Loucy (cell line): ENCODE results near the gene FALEC.
"Not testable (repeated sequence)": the region's sequence is repeated elsewhere in the genome, so short reads cannot be mapped to it uniquely, and the experiment has no call there.

Experiments used
- H2AFZ ChIP-seq: fragments of 200-600 bp; sonication (generic); 2 replicates; pipeline ENCODE4 v1.6.0; 2016; ENCODE audit warnings: antibody characterized with exemption, mild to moderate bottlenecking, low read length, moderate library complexity
- H3F3A ChIP-seq: fragments of 200-600 bp; 2 replicates; pipeline ENCODE4 v1.6.0; 2016; ENCODE audit warnings: antibody characterized with exemption, low read depth, mild to moderate bottlenecking
- H3K27me3 ChIP-seq: fragments of 200-600 bp; sonication (generic); 2 replicates; pipeline ENCODE4 v1.6.1; 2014; ENCODE audit warnings: low read length, mild to moderate bottlenecking; ENCODE audit not compliant: insufficient read depth, poor library complexity, severe bottlenecking
- H3K36me3 ChIP-seq: fragments of 200-600 bp; sonication (generic); 2 replicates; pipeline ENCODE4 v1.6.1; 2016; ENCODE audit warnings: low read length; ENCODE audit not compliant: insufficient read depth
- H3K4me1 ChIP-seq: fragments of 200-600 bp; sonication (generic); 2 replicates; pipeline ENCODE4 v1.5.1; 2014; ENCODE audit warnings: low read length, mild to moderate bottlenecking; ENCODE audit not compliant: insufficient read depth, poor library complexity, severe bottlenecking
- H3K4me2 ChIP-seq: fragments of 200-600 bp; sonication (generic); 2 replicates; pipeline ENCODE4 v1.6.0; 2014; ENCODE audit warnings: antibody characterized with exemption, low read length, low read depth, mild to moderate bottlenecking; ENCODE audit not compliant: poor library complexity, severe bottlenecking
- H3K4me3 ChIP-seq: fragments of 200-600 bp; sonication (generic); 2 replicates; pipeline ENCODE4 v1.5.1; 2014; ENCODE audit warnings: low read length, mild to moderate bottlenecking, mixed read lengths; ENCODE audit not compliant: poor library complexity, severe bottlenecking
- H3K79me2 ChIP-seq: fragments of 200-600 bp; sonication (generic); 2 replicates; pipeline ENCODE4 v1.6.1; 2014; ENCODE audit warnings: low read length; ENCODE audit not compliant: insufficient read depth
- H3K9ac ChIP-seq: fragments of 200-600 bp; sonication (generic); 2 replicates; pipeline ENCODE4 v1.6.0; 2014; ENCODE audit warnings: mild to moderate bottlenecking, low read depth, low read length, moderate library complexity; ENCODE audit not compliant: poor library complexity, severe bottlenecking
- H3K9me2 ChIP-seq: fragments of 200-600 bp; sonication (generic); replicated peaks from 2 replicates; pipeline ENCODE4 v1.6.1; 2016; ENCODE audit warnings: low read depth, low read length, mixed read lengths
- H3K9me3 ChIP-seq: fragments of 200-600 bp; sonication (generic); 2 replicates; pipeline ENCODE4 v1.6.1; 2014; ENCODE audit warnings: mild to moderate bottlenecking, antibody characterized with exemption, low read length, low read depth; ENCODE audit not compliant: insufficient read depth
- H4K20me1 ChIP-seq: fragments of 200-600 bp; sonication (generic); 2 replicates; pipeline ENCODE4 v1.6.0; 2014; ENCODE audit warnings: antibody characterized with exemption, low read length, mild to moderate bottlenecking; ENCODE audit not compliant: insufficient read depth, poor library complexity, severe bottlenecking
- EZH2phosphoT487 ChIP-seq: fragments of 200-600 bp; IDR thresholded peaks from 2 replicates; pipeline ENCODE4 v1.6.1; 2018; ENCODE audit warnings: antibody characterized with exemption, mild to moderate bottlenecking, moderate library complexity, borderline replicate concordance
- TF ChIP-seq, protein P1 (sequence below): fragments of 200-600 bp; sonication (generic); conservative IDR thresholded peaks from 2 replicates; pipeline ENCODE4 v1.5.1; 2014; ENCODE audit warnings: mild to moderate bottlenecking, antibody characterized with exemption, low read length

Gene FALEC

GRCh38 chr1:150562446-150563339, 47.1 kb downstream of the FALEC start:
- peak overlapping the region; percentile 80 for H3K4me3 ChIP-seq
- peak overlapping the region; percentile 75 for H3K9ac ChIP-seq

GRCh38 chr1:150563340-150564038, 47.9 kb downstream of the FALEC start:
- Histone ChIP-seq H3F3A (no peaks in the 10 kb centered on the region), H3K79me2 (peaks cover 41% of the 10 kb centered on the region; the same call in 1 of the 2 replicates), H3K4me3 (peak overlapping the region; percentile 80), H3K9me2 (no peaks in the 10 kb centered on the region), H3K9me3 (no peaks in the 10 kb centered on the region), H3K4me1 (peaks cover 32% of the 10 kb centered on the region), H2AFZ (no peak overlapping the region), H3K36me3 (no peaks in the 10 kb centered on the region), H3K9ac (peak overlapping the region; percentile 75), H4K20me1 (peaks cover 9% of the 10 kb centered on the region), H3K27me3 (no peaks in the 10 kb centered on the region), H3K4me2 (peak overlapping the region; percentile 90)
- no peak for TF ChIP-seq EZH2phosphoT487
- TF ChIP-seq, protein P1, sequence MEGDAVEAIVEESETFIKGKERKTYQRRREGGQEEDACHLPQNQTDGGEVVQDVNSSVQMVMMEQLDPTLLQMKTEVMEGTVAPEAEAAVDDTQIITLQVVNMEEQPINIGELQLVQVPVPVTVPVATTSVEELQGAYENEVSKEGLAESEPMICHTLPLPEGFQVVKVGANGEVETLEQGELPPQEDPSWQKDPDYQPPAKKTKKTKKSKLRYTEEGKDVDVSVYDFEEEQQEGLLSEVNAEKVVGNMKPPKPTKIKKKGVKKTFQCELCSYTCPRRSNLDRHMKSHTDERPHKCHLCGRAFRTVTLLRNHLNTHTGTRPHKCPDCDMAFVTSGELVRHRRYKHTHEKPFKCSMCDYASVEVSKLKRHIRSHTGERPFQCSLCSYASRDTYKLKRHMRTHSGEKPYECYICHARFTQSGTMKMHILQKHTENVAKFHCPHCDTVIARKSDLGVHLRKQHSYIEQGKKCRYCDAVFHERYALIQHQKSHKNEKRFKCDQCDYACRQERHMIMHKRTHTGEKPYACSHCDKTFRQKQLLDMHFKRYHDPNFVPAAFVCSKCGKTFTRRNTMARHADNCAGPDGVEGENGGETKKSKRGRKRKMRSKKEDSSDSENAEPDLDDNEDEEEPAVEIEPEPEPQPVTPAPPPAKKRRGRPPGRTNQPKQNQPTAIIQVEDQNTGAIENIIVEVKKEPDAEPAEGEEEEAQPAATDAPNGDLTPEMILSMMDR, result no peak

More at GRCh38 chr1:150562446-150563339, 47.1 kb downstream of the FALEC start:
- no peaks in the 10 kb centered on the region for H3F3A ChIP-seq
- H3K36me3 ChIP-seq, result no peaks in the 10 kb centered on the region
- peaks cover 26% of the 10 kb centered on the region for H3K4me1 ChIP-seq
- H3K4me2 ChIP-seq, result peak overlapping the region; percentile 90
- peaks cover 3% of the 10 kb centered on the region for H4K20me1 ChIP-seq
- TF ChIP-seq, protein P1, result no peak
- TF ChIP-seq EZH2phosphoT487, result no peak
- H3K27me3 ChIP-seq, result no peaks in the 10 kb centered on the region
- peak overlapping the region; percentile 89; the same call in 1 of the 2 replicates for H2AFZ ChIP-seq
- H3K9me2 ChIP-seq, result no peaks in the 10 kb centered on the region
- no peaks in the 10 kb centered on the region for H3K9me3 ChIP-seq
- peaks cover 33% of the 10 kb centered on the region; the same call in 1 of the 2 replicates for H3K79me2 ChIP-seq

GRCh38 chr1:150564051-150564991, 48.8 kb downstream of the FALEC start:
- Histone ChIP-seq H3K9me2 (no peaks in the 10 kb centered on the region), H3K27me3 (no peaks in the 10 kb centered on the region), H3K4me2 (peak overlapping the region; percentile 90), H4K20me1 (peaks cover 10% of the 10 kb centered on the region), H3K9ac (no peak overlapping the region), H2AFZ (no peak overlapping the region), H3K4me3 (no peak overlapping the region), H3K4me1 (peaks cover 38% of the 10 kb centered on the region), H3K9me3 (no peaks in the 10 kb centered on the region), H3K36me3 (no peaks in the 10 kb centered on the region), H3F3A (no peaks in the 10 kb centered on the region), H3K79me2 (peaks cover 47% of the 10 kb centered on the region; the same call in 1 of the 2 replicates)
- TF ChIP-seq, protein P1, result no peak
- TF ChIP-seq EZH2phosphoT487, result no peak

DNA sequence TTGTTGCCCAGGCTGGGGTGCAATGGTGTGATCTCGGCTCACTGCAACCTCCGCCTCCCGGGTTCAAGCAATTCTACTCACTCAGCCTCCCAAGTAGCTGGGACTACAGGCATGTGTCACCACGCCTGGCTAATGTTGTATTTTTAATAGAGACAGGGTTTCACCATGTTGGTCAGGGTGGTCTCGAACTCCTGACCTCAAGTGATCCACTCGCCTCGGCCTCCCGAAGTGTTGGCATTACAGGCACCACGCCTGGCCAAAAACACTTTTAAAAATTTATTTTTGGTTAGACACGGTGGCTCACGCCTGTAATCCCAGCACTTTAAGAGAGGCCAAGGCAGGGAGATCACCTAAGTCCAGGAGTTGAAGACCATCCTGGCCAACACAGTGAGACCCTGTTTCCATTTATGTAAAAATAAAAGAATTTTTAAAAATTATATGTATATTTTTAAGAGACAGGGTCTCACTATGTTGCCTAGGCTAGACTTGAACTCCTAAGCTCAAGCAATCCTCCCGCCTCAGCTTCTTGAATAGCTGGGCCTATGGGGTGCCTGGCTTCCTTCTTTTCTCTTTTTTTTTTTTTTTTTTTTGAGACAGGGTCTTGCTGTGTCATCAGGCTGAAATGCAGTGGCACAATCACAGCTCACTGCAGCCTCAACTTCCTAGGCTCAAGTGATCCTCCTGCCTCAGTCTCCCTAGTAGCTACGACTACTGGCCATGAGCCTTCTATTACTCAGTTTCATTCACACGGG, 49.9 kb downstream of the FALEC start:
- not testable (repeated sequence) for H3K9ac ChIP-seq, H3K9me2 ChIP-seq, H3F3A ChIP-seq, H3K4me2 ChIP-seq, H3K36me3 ChIP-seq, H3K4me3 ChIP-seq, H3K27me3 ChIP-seq, H2AFZ ChIP-seq, H3K9me3 ChIP-seq
- H4K20me1 ChIP-seq, result peaks cover 14% of the 10 kb centered on the region
- peaks cover 38% of the 10 kb centered on the region for H3K4me1 ChIP-seq
- peaks cover 58% of the 10 kb centered on the region; the same call in 1 of the 2 replicates for H3K79me2 ChIP-seq
